ENCODE results near the gene CCDC9B.

GRCh38 chr15:40328751-40329150 is 12.0 kb downstream of the CCDC9B start:
- no peak for TF ChIP-seq FOXM1 (IDR thresholded peaks at IDR 0.05; ENCODE audit: borderline replicate concordance)
- TF ChIP-seq FOXK2 (IDR thresholded peaks at IDR 0.05): no peak
- TF ChIP-seq SUZ12 (IDR thresholded peaks at IDR 0.05): no peak
- no peak for TF ChIP-seq BHLHE40 (IDR thresholded peaks at IDR 0.05; ENCODE audit: borderline replicate concordance)
- TF ChIP-seq ELF4 (IDR thresholded peaks at IDR 0.05): no peak
- no peak for TF ChIP-seq TARDBP (IDR thresholded peaks at IDR 0.05)
- no peak for TF ChIP-seq CTBP1 (IDR thresholded peaks at IDR 0.05; ENCODE audit: borderline replicate concordance)
- TF ChIP-seq ZNF384 (IDR thresholded peaks at IDR 0.05): no peak
- TF ChIP-seq ARNT (IDR thresholded peaks at IDR 0.05): no peak
- no peak for TF ChIP-seq SP1 (IDR thresholded peaks at IDR 0.05)

Measured in HEK293T (cell line).